HG02623 (cell line): ENCODE measurements around the gene TBXAS1.

Source experiments
- ATAC-seq: cut with Tn5 transposase; IDR thresholded peaks from one replicate; pipeline ENCODE4 v1.9.1; 2021; ENCODE audit warnings: moderate library complexity; ENCODE audit not compliant: unreplicated experiment

The TBXAS1 gene

GRCh38 chr7:139829025-139829774 is at the start of gene TBXAS1:
Gene TBXAS1 (plus strand): TSS chr7:139829264. CDS start chr7:139829391, 127 bp downstream.
- ATAC-seq, result no peak

GRCh38 chr7:139782932-139783331 is 46.1 kb upstream of the TBXAS1 start:
- ATAC-seq, result no peak

- no peak for ATAC-seq
Measured at GRCh38 chr7:139783647-139784385, 45.2 kb upstream of the TBXAS1 start.

GRCh38 chr7:139784648-139785047 is 44.4 kb upstream of the TBXAS1 start:
- no peak for ATAC-seq

- ATAC-seq, result no peak
Measured at GRCh38 chr7:139791316-139791715, 37.7 kb upstream of the TBXAS1 start.

DNA sequence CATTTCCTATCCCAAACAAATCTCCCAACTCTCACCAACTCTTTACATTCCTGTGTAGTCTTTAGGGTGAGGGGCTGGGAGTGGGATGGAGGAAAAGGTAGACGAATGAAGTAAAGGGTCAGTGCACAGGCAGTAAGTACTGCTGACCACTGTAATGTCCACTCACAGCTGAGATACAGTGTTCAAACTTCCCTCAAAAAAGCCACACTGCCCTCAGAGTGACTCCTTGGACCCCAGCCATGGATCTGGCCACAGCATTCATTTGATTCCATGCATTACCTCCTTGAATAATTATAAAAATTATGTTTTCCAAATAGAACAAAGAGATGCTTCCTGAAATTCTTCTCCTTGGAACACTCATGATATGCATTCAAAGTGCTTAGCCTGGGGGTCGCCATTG is 31.5 kb upstream of the TBXAS1 start:
- ATAC-seq, result no peak

- no peak for ATAC-seq
Measured at GRCh38 chr7:139798221-139798620, 30.8 kb upstream of the TBXAS1 start.

DNA sequence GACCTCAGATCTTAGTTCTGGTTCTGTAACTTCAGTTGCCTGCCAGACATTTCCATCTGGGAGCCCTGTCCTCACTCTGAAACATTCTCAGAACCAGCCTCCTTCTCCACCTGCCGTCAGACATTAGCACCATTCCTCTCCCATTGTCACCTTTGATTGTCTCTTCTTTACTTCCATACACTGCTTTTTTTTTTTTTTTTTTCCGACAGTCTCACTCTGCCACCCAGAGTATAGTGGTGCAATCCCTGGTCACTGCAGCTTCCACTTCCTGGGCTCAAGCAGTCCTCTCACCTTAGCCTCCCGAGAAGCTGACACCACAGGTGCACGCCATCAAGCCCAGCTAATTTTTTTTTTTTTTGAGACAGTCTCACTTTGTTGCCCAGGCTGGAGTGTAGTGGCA is 30.2 kb upstream of the TBXAS1 start:
- no peak for ATAC-seq

DNA sequence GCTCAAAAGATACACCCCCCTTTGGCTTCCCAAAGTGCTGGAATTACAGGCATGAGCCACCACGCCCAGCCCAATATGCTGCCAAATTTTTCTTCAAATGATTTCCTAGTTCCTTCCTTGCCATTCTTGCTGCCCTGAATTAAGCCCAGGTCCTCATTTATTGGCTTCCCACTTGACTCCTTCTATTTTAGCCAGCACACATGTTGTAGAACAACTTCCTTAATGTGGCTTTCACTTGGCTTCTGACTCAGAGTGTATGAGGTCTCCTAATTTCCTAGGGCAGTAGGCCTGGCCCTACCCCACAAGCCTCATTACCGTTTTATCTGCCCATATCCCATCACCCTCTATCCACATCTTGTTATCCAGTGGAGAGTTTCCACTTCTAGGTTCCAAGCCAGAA is 29.5 kb upstream of the TBXAS1 start:
- no peak for ATAC-seq

DNA sequence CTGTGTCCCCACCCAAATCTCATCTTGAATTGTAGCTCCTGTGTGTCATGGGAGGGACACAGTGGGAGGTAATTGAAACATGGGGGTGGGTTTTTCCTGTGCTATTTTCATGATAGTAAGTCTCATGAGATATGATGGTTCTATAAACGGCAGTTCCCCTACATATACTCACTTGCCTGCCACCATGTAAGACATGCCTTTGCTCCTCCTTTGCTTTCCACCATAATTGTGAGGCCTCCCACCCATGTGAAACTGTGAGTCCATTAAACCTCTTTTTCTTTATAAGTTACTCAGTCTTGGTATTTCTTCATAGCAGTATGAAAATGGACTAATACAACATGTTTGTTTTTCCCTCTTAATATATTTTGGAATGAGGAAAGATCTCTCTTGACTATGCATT is 24.5 kb upstream of the TBXAS1 start:
- ATAC-seq, result no peak

GRCh38 chr7:139807009-139807408 is 22.1 kb upstream of the TBXAS1 start:
- ATAC-seq, result no peak

DNA sequence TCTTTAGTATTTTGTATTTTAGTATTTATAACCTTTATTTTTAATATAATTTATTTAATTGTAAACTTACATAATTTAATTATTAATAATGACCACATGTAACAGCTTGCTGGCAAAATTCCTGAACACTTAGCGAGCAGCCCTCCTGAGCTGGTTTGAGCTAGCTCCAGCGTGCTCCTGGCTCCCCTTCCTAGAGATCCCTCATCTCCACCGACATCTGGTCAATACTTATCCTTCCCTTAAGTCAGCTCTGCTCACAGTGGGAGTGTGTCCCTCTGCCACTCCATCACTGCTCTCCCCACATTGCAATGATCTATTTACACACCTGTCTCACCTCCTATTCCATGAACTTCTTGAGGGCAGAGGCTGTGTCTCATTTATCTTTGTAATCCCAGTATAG is 20.6 kb upstream of the TBXAS1 start:
- no peak for ATAC-seq

DNA sequence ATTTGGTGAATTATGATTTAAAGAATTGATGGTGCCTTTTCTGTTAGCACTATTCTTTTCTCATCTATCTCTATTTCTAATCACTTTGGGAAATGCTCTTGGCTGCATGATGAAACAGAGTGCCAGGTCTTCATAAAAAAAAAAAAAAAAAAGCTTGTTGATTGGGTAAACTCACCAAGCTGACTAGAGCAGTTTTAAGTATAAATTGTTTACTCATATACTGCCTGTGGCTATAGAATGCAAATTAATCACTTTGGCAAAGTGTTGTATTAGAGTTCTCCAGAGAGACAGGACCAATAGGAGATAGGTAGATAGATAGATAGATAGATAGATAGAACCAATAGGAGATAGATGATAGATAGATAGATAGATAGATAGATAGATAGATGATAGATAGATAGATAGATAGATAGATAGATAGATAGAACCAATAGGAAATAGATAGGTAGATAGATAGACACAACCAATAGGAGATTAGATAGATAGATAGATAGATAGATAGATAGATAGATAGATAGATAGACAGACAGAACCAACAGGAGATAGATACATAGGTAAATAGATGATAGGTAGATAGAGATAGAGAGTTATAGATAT is 20.1 kb upstream of the TBXAS1 start:
- ATAC-seq, result no peak

- ATAC-seq, result no peak
Measured at GRCh38 chr7:139811066-139811465, 18.0 kb upstream of the TBXAS1 start.

DNA sequence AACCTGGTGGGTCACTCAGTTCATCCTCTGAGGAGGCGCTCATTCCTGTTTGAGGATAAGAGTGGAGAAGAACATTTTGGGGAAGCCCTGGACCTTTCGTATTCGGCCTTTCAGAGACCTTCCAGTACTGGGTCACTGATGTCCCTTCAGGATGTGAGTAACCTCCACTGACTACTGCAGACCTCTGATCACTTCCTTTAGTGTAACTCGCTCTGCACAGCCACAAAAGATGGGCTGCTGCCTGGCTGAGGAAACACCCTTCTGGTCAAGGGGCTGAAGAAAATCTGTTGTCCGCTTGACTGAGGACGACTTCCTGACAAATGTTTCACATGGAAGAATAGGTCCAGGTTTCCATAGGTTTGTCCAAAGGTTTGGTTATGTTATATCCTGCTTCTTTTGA is 15.9 kb upstream of the TBXAS1 start:
- ATAC-seq, result no peak

GRCh38 chr7:139813689-139814088 is 15.4 kb upstream of the TBXAS1 start:
- ATAC-seq, result no peak

DNA sequence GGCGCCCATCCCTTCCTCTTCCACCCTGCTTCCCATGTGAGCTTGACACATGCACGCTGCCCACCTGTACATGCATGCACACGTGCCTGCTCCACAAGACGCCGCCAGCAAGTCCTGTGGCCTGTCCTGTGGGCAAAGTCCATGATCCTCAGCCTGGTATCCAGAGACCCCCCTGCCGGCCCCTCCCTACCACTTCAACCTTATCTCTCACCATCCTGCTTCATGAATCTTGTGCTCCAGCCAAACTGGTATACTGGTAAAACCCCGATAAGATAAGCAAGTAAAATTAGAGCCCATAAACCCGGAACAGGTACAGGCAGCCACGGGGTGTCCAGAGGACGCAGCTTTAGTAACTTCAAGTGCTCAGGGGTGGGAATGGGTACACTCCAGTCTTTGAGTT is 11.8 kb upstream of the TBXAS1 start:
- no peak for ATAC-seq

GRCh38 chr7:139820089-139820488 is 9.0 kb upstream of the TBXAS1 start:
- no peak for ATAC-seq

DNA sequence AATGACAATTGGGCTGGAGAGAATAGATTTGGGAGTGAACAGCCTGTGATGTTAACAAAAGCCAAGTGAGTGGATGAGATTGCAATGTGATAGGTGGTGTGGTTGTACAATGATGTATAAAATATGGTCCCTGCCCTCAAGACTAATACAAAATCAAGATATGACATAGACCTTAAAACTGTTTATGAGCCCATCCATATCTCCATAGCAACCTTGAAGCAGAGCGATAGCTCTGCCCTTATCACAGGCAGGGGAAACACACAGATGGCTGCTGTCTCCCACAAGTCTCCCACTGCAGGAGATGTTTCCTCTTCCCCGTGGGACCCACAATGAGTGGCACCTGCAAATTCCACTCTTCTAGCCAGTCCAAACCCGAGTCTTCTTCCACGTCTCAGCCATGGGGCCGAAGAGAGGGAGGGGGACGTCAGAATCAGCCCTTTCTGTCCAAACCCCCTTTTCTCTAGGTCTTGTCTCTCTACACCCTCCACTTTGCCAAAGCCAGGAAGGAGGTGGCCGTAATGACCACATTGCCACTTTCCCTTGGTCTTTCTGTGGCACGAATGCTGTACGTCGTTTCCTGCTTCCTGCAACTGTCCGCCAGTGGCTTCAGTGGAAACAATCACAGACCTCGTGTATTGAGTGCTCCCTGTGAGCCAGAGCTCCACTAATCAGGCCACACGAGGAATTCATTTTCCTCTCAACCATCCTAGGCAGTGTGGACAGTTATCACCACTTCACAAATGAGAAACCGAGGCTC is 7.5 kb upstream of the TBXAS1 start:
- ATAC-seq, result no peak

DNA sequence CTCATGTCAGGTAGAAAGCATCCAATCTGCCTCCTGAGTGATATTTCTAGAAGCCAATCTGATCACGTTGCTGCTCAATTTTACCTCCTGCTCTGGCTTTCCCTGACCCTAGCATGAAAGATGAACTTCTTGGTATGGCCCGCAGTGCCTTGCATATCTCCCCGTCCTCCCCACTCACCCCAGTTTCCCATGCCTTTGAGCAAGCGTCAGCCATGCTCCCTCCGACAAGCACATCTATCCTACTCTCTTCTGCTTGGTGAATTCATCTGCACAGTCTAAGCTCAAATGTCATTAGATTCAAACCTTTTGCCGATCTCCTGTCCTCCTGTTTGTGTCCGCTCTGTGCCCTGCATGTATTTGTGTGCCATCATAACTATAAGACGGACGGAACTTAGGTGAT is 6.2 kb upstream of the TBXAS1 start:
- ATAC-seq, result no peak

GRCh38 chr7:139823959-139824521 is 5.0 kb upstream of the TBXAS1 start:
- ATAC-seq, result no peak
